Natural killer cell (primary cell): ENCODE data around the gene RAD9A. TPM values are rescaled to one million over a fixed set of nuclear protein-coding genes. Genes with fewer than 3 reads are reported as not detected.

ENCODE experiments used
- ATAC-seq, 3 donors: fragments of 150-1000 bp in 2 of 3; fragments of 200-7000 bp in 1 of 3; cut with Tn5 transposase; 1 replicate in 1 of 3; 2 replicates in 2 of 3; pipeline ENCODE4 v1.10.0; 2021; ENCODE audit warnings: mild to moderate bottlenecking in 2 of 3, moderate library complexity in 2 of 3
- DNase-seq, 2 donors: peaks; one replicate each; pipeline versions ENCODE4 v3.0.0 to v3.0.0-alpha.2; 2013 to 2021; ENCODE audit warnings: mixed read lengths in 1 of 2
- H3K27ac ChIP-seq: one replicate; pipeline ENCODE4 v1.5.1; 2013; ENCODE audit warnings: mild to moderate bottlenecking, low read length
- H3K27me3 ChIP-seq: one replicate; pipeline ENCODE4 v1.6.1; 2013; ENCODE audit warnings: low read length; ENCODE audit not compliant: control insufficient read depth, insufficient read depth
- H3K36me3 ChIP-seq: one replicate; pipeline ENCODE4 v1.6.1; 2013; ENCODE audit warnings: low read length; ENCODE audit not compliant: control insufficient read depth, insufficient read depth
- H3K4me1 ChIP-seq: one replicate; pipeline ENCODE4 v1.6.1; 2013; ENCODE audit warnings: low read length; ENCODE audit not compliant: control insufficient read depth, insufficient read depth
- H3K4me3 ChIP-seq: one replicate; pipeline ENCODE4 v1.5.1; 2013; ENCODE audit warnings: low read length
- H3K9me3 ChIP-seq: one replicate; pipeline ENCODE4 v1.6.1; 2013; ENCODE audit warnings: low read length; ENCODE audit not compliant: control insufficient read depth, insufficient read depth
- H3K27ac Mint-ChIP-seq, 2 donors: one replicate each; pipeline ENCODE4 v1.8.0; 2022; ENCODE audit warnings: mild to moderate bottlenecking in 2 of 2, mixed read lengths in 2 of 2, moderate library complexity in 1 of 2
- H3K27me3 Mint-ChIP-seq, 2 donors: one replicate each; pipeline ENCODE4 v1.8.0; 2022; ENCODE audit warnings: low read depth in 2 of 2, mixed read lengths in 2 of 2
- H3K36me3 Mint-ChIP-seq: one replicate; pipeline ENCODE4 v1.8.0; 2022; ENCODE audit warnings: mixed read lengths
- H3K4me1 Mint-ChIP-seq, 2 donors: one replicate each; pipeline ENCODE4 v1.8.0; 2022; ENCODE audit warnings: mixed read lengths in 2 of 2
- H3K4me3 Mint-ChIP-seq: one replicate; pipeline ENCODE4 v1.8.0; 2022; ENCODE audit warnings: mild to moderate bottlenecking, moderate library complexity, mixed read lengths
- H3K9me3 Mint-ChIP-seq, 2 donors: one replicate each; pipeline ENCODE4 v1.8.0; 2022; ENCODE audit warnings: mixed read lengths in 2 of 2
- CTCF ChIP-seq: fragments of 200-600 bp; IDR thresholded peaks from one replicate; pipeline ENCODE4 v1.8.0; 2022; ENCODE audit warnings: antibody characterized with exemption
- WGBS: methylation state at CpG from one replicate; pipeline ENCODE4 v1.1.7; 2013; ENCODE audit warnings: missing lambda C conversion rate; ENCODE audit not compliant: insufficient coverage; 5-methylcytosine and 5-hydroxymethylcytosine counted together
- intact Hi-C: fragments of 100-400 bp; cut with micrococcal nuclease; formaldehyde crosslinking; loops from one replicate; pipeline ENCODE4 v1.14.2; 2022
- total RNA-seq, 4 donors: library from RNA; stranded (reverse); fragments of 120-200 nt in 1 of 4; gene quantifications; one replicate each; pipeline versions ENCODE4 v1.2.3 to v1.2.4, GENCODE V29; 2013 to 2022

The RAD9A gene
- total RNA-seq, 3 donors from 2014 or later (not counting 1 experiment from before 2014, with no cell fraction given) = 30.2 to 47.1 (median 37.3) TPM

GRCh38 chr11:67355023-67355793, 36.6 kb upstream of the RAD9A start:
- peaks cover 23 to 35% of the 10 kb centered on the region in 2 donors for H3K4me1 Mint-ChIP-seq
- WGBS = 93% methylated on average over 11 of the region's 11 CpGs
- TF ChIP-seq CTCF = no peak
- intact Hi-C loops = no loop called here
- no peak overlapping the region for H3K4me3 Mint-ChIP-seq
- no peaks in the 10 kb centered on the region for H3K9me3 Mint-ChIP-seq
- peaks cover 74% of the 10 kb centered on the region for H3K4me1 ChIP-seq
- no peak overlapping the region for H3K4me3 ChIP-seq
- no peak for ATAC-seq
- peak overlapping the region in 1 of 2 donors; percentile 99 for H3K27ac Mint-ChIP-seq
- H3K9me3 ChIP-seq = no peaks in the 10 kb centered on the region
- no peaks in the 10 kb centered on the region for H3K36me3 ChIP-seq
- H3K27me3 ChIP-seq = no peaks in the 10 kb centered on the region
- H3K27me3 Mint-ChIP-seq = peaks cover 0 to 9% of the 10 kb centered on the region in 2 donors
- H3K27ac ChIP-seq = no peak overlapping the region
- peak in 1 of 2 donors; percentile 5 for DNase-seq
- no peaks in the 10 kb centered on the region for H3K36me3 Mint-ChIP-seq

- H3K27me3 Mint-ChIP-seq = peaks cover 0 to 9% of the 10 kb centered on the region in 2 donors
- no peaks in the 10 kb centered on the region for H3K36me3 Mint-ChIP-seq
- no peak for ATAC-seq
- H3K4me1 Mint-ChIP-seq = peaks cover 22 to 35% of the 10 kb centered on the region in 2 donors
- H3K4me3 Mint-ChIP-seq = no peak overlapping the region
- Histone ChIP-seq H3K27me3 (no peaks in the 10 kb centered on the region), H3K27ac (no peak overlapping the region), H3K36me3 (no peaks in the 10 kb centered on the region), H3K4me3 (no peak overlapping the region), H3K4me1 (peaks cover 72% of the 10 kb centered on the region), H3K9me3 (no peaks in the 10 kb centered on the region)
- peak in 1 of 2 donors; percentile 7 for DNase-seq
- peak overlapping the region in 1 of 2 donors; percentile 33 for H3K27ac Mint-ChIP-seq
- no peaks in the 10 kb centered on the region for H3K9me3 Mint-ChIP-seq
- 76% methylated on average over 4 of the region's 4 CpGs for WGBS
- intact Hi-C loops = no loop called here
- TF ChIP-seq CTCF = no peak
Measured at GRCh38 chr11:67355794-67356386, 35.9 kb upstream of the RAD9A start.

- Mint-ChIP-seq H3K27me3 (peaks cover 3 to 9% of the 10 kb centered on the region in 2 donors), H3K36me3 (no peaks in the 10 kb centered on the region), H3K4me1 (peaks cover 17 to 30% of the 10 kb centered on the region in 2 donors), H3K9me3 (no peaks in the 10 kb centered on the region), H3K4me3 (no peak overlapping the region), H3K27ac (peak overlapping the region; percentile 41 to 46)
- no peaks in the 10 kb centered on the region for H3K36me3 ChIP-seq
- H3K9me3 ChIP-seq = no peaks in the 10 kb centered on the region
- no peak for TF ChIP-seq CTCF
- no peak overlapping the region for H3K4me3 ChIP-seq
- H3K4me1 ChIP-seq = peaks cover 67% of the 10 kb centered on the region
- no peaks in the 10 kb centered on the region for H3K27me3 ChIP-seq
- intact Hi-C loops = no loop called here
- H3K27ac ChIP-seq = peak overlapping the region; percentile 4
- WGBS = 53% methylated on average over 4 of the region's 4 CpGs
- ATAC-seq (no peak), DNase-seq (peak in 1 of 2 donors; percentile 6)
Measured at GRCh38 chr11:67356387-67356863, 35.4 kb upstream of the RAD9A start.
